KMS-11 (cell line): ENCODE results near the gene EDN3.

ENCODE experiments used
- H2AFZ ChIP-seq: fragments of 200-600 bp; sonication (generic); 2 replicates; pipeline ENCODE4 v1.6.1; 2016; ENCODE audit warnings: antibody characterized with exemption, mixed run types, low read depth
- H3K27ac ChIP-seq: fragments of 200-600 bp; sonication (generic); 2 replicates; pipeline ENCODE4 v1.6.1; 2016; ENCODE audit warnings: mild to moderate bottlenecking, mixed run types
- H3K27me3 ChIP-seq: fragments of 200-600 bp; sonication (generic); 2 replicates; pipeline ENCODE4 v1.6.1; 2017; ENCODE audit warnings: mild to moderate bottlenecking, low read depth, mixed run types, moderate library complexity; ENCODE audit not compliant: insufficient read depth
- H3K36me3 ChIP-seq: fragments of 200-600 bp; sonication (generic); 2 replicates; pipeline ENCODE4 v1.6.1; 2017; ENCODE audit warnings: mild to moderate bottlenecking, mixed run types; ENCODE audit not compliant: insufficient read depth
- H3K4me1 ChIP-seq: fragments of 200-600 bp; sonication (generic); 2 replicates; pipeline ENCODE4 v1.6.1; 2016; ENCODE audit warnings: mild to moderate bottlenecking, low read depth, mixed run types; ENCODE audit not compliant: poor library complexity, severe bottlenecking
- H3K4me2 ChIP-seq: fragments of 200-600 bp; sonication (generic); 2 replicates; pipeline ENCODE4 v1.7.0; 2016; ENCODE audit warnings: mild to moderate bottlenecking, mixed run types
- H3K4me3 ChIP-seq: fragments of 200-600 bp; sonication (generic); IDR thresholded peaks from 2 replicates; pipeline ENCODE4 v1.6.1; 2017; ENCODE audit warnings: low read depth, low read length, mixed read lengths; ENCODE audit not compliant: insufficient read depth
- H3K79me2 ChIP-seq: fragments of 200-600 bp; sonication (generic); 2 replicates; pipeline ENCODE4 v1.6.1; 2016; ENCODE audit warnings: low read depth, mixed run types; ENCODE audit not compliant: insufficient read depth
- H3K9ac ChIP-seq: fragments of 200-600 bp; sonication (generic); 2 replicates; pipeline ENCODE4 v1.6.1; 2016; ENCODE audit warnings: mild to moderate bottlenecking, mixed run types
- H4K20me1 ChIP-seq: fragments of 200-600 bp; sonication (generic); 2 replicates; pipeline ENCODE4 v1.6.1; 2016; ENCODE audit warnings: mild to moderate bottlenecking, mixed run types; ENCODE audit not compliant: insufficient read depth
- CTCF ChIP-seq: fragments of 200-600 bp; sonication (generic); conservative IDR thresholded peaks from 2 replicates; pipeline ENCODE4 v1.6.1; 2017; ENCODE audit warnings: low read depth, mild to moderate bottlenecking, antibody characterized with exemption, low read length, moderate library complexity, mixed read lengths

EDN3 gene

GRCh38 chr20:59361411-59361810, 61.0 kb downstream of the EDN3 start:
- Histone ChIP-seq H3K9ac (no peak overlapping the region), H3K4me1 (no peaks in the 10 kb centered on the region), H4K20me1 (no peaks in the 10 kb centered on the region), H3K79me2 (no peaks in the 10 kb centered on the region), H3K4me3 (no peak overlapping the region), H3K4me2 (no peak overlapping the region), H3K27me3 (peaks cover 18% of the 10 kb centered on the region), H3K36me3 (no peaks in the 10 kb centered on the region), H2AFZ (no peak overlapping the region), H3K27ac (no peak overlapping the region)
- TF ChIP-seq CTCF, result no peak

- no peak for TF ChIP-seq CTCF
- H3K27me3 ChIP-seq, result peaks cover 18% of the 10 kb centered on the region
- H3K27ac ChIP-seq, result no peak overlapping the region
- H3K79me2 ChIP-seq, result no peaks in the 10 kb centered on the region
- H3K36me3 ChIP-seq, result no peaks in the 10 kb centered on the region
- H3K4me3 ChIP-seq, result no peak overlapping the region
- H2AFZ ChIP-seq, result no peak overlapping the region
- H3K4me2 ChIP-seq, result no peak overlapping the region
- no peaks in the 10 kb centered on the region for H4K20me1 ChIP-seq
- no peaks in the 10 kb centered on the region for H3K4me1 ChIP-seq
- H3K9ac ChIP-seq, result no peak overlapping the region
Measured at GRCh38 chr20:59363101-59363500, 62.7 kb downstream of the EDN3 start.

- Histone ChIP-seq H3K27me3 (peaks cover 18% of the 10 kb centered on the region), H3K9ac (no peak overlapping the region), H3K4me1 (no peaks in the 10 kb centered on the region), H3K4me2 (no peak overlapping the region), H4K20me1 (no peaks in the 10 kb centered on the region), H3K27ac (no peak overlapping the region), H3K36me3 (no peaks in the 10 kb centered on the region), H3K4me3 (no peak overlapping the region), H3K79me2 (no peaks in the 10 kb centered on the region), H2AFZ (no peak overlapping the region)
- TF ChIP-seq CTCF, result no peak
Measured at GRCh38 chr20:59364611-59365010, 64.2 kb downstream of the EDN3 start.

- H3K27ac ChIP-seq, result no peak overlapping the region
- H3K4me1 ChIP-seq, result no peaks in the 10 kb centered on the region
- no peaks in the 10 kb centered on the region for H3K36me3 ChIP-seq
- no peak overlapping the region for H2AFZ ChIP-seq
- H3K27me3 ChIP-seq, result peaks cover 16% of the 10 kb centered on the region
- TF ChIP-seq CTCF, result no peak
- H3K4me2 ChIP-seq, result no peak overlapping the region
- H3K79me2 ChIP-seq, result no peaks in the 10 kb centered on the region
- H4K20me1 ChIP-seq, result no peaks in the 10 kb centered on the region
- H3K9ac ChIP-seq, result no peak overlapping the region
- H3K4me3 ChIP-seq, result no peak overlapping the region
Measured at GRCh38 chr20:59365611-59366285, 65.3 kb downstream of the EDN3 start.
